Stimulated activated naive CD4-positive, alpha-beta T cell treated with Interleukin-2 at 50 U/mL for 16 hours (primary cell): ENCODE data around the gene ZFYVE21.

Experiments used
- DNase-seq: peaks from one replicate; lab custom pipeline; 2025; lab: John Stamatoyannopoulos, UW

Gene ZFYVE21

DNA sequence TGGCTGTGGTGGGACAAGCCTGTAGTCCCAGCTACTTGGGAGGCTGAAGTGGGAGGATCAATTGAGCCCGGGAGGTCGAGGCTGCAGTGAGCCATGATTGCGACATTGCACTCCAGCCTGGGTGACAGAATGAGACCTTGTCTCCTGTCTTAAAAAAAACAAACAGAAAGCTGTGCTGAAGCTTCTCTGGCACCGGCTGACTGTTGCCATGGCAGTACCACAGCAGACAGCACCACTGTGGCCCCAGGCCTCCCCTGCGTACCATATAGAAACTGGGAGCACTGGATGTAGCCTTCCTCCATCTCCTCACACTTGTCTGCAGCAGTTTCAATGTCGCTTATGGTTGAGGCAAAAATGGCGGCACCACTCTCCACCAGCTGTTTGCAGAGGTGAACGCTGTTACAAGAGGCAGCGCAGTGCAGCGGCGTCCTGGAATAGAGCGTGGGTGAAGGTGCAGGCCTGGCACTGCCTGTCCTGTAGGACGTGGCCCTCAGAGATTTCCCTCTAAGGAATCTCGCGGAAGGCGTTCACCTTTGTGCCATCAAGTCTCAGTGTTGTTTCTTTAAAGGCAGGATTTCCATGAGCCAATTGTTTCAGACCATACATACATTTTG is 21.9 kb downstream of the ZFYVE21 start:
- no peak for DNase-seq

DNA sequence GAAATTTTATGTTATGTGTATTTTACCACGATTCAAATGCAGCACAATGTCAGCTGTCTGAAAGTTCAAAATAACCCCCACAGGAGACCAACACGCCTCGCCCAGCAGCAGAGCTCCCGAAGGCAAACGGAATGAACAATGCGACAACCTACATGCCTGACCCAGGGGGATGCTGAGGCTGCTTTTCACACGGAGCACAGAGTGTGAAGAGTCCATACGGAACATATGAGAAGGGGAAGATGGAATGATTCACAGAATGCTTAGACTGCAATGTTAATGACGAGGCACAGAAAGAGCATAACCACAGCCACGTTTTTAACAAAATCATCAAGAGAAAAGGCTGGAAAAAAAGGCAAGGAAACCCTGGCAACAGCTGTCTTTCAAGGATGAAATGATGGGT is 22.6 kb downstream of the ZFYVE21 start:
- DNase-seq, result no peak

DNA sequence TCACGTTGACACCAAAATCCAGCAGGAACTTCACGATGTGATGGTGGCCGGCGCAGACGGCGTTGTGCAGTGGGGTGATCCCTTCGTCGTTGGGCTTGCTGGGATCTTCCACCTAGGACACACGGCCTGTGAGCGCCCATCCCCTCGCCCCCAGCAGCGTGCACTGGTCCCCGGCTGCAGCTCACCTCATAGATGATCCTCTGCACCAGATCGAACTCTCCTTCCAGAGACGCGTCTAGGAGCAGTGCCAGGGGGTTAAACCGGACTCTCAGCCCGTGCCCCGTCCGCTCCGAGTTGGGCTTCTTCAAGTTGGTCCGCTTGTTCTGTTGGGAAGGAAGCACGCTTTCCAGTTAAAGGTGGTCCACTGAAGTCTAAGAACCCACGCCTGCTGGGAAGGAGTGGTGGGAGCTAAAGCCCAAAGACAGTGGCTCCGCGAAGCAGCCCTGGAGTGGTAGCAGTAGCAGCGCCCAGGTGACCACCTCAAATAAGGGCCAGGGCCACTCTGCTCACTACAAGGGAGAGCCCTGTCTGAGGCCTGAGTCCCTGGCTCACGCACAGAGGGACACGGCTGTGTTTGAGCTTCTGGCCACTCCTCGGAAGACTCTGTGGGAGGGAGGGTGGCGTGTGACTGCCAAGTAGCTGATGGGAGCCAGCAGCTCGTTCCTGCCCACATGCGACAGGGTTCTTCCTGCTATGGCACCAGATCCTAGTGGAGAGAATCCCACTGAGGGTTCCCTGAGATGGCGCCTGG is 23.3 kb downstream of the ZFYVE21 start:
- DNase-seq, result no peak

DNA sequence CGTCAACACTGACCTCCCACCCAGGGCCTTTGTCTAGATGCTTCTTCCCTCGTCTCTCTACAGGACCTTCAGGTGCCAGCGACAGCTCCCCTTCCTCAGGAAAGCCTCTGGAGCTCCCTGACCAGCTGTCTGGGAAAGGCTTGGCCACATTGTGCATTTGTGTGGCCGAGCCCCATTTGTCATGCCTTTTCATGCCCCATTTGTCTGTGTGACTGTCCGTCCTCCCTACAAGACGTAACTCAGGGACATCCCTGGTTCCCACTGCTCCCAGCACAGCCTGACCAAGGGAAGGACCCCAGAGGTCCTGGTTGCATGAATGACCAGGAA is 23.8 kb downstream of the ZFYVE21 start:
- no peak for DNase-seq

DNA sequence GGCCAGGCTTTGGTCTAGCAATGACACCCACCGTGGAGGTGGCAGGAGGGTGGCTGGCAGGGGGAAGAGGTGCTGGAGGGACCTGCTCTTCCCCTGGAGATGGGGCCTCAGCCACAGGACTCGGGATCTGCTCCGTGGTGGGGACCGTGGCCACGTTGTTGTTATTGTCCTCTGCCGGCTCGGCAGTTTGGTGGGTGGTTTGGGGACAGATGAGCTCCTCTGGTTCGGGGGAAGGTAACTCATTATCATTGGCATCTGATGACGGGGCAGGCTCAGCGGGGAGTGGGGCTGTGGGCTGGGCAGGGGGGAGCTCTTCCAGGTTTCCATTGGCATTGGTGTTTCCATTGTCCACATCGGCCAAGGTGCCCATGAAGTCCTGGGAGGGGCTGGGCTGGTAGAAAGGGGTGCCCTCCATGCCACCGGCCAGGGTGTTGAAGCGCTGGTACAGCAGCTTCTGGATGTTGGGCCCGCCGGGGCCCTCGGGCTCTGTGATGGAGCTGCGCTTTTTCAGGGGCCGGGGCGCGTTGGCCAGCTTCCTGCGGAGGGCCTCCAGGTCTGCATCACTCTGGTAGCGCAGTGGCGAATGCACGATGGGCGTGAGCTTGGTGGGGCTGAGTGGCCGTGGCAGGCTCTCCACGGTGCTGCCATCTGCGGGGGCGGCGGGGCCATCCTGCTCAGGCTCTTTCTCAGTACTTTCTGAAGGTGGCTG is 24.3 kb downstream of the ZFYVE21 start:
- no peak for DNase-seq

DNA sequence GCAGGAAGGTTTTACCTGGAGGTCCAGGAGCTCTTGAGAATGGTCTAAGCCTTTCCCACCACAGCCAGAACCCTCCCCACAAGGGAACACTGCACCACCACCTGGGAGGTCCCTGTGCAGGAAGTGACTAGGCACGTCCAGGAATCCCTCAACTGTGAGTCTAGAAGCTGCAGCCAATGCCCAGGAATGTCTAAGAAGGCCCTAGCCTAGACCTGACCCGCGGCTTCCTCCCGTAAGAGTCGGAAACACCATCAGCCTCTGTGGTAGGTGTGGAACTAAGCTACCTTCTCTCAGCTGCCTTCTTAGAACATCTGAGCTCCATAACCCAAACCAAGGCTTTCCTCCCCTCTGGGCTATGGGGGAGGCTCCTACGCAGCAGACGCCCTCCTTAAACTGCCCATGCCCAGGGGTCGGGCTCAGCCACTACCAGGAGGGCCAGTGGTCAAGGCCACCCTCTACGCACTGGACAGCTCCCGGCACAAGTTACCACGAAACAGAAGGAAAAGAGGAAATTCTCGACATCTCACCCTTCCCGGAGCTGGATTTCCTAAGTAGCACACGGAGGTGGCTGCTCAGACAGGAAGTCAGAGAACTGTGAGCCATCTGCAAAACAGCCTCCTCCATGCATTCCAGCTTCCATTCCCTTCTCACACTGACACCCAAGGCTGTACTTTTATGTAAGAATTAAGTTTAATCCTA is 25.5 kb downstream of the ZFYVE21 start:
- no peak for DNase-seq

DNA sequence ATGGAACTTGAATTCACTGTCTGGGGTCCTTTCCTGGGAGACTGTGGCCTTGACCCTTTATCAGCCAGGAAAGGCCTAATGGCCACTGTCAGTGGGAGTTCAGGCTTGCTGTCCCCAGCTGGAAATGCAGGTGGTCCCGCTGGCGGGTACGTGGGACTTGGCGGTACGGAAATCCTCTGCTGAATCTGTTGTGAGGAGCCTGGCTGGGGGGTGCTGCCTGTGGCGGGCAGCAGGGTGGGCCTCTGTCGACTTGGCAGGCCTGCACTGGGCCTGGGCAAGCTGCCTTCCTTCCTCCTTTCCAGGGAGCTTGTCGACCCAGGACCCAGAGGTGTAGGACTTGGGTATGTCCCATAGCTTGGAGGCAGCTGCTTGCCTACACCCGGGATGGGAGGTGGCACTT is 26.3 kb downstream of the ZFYVE21 start:
- DNase-seq, result no peak

DNA sequence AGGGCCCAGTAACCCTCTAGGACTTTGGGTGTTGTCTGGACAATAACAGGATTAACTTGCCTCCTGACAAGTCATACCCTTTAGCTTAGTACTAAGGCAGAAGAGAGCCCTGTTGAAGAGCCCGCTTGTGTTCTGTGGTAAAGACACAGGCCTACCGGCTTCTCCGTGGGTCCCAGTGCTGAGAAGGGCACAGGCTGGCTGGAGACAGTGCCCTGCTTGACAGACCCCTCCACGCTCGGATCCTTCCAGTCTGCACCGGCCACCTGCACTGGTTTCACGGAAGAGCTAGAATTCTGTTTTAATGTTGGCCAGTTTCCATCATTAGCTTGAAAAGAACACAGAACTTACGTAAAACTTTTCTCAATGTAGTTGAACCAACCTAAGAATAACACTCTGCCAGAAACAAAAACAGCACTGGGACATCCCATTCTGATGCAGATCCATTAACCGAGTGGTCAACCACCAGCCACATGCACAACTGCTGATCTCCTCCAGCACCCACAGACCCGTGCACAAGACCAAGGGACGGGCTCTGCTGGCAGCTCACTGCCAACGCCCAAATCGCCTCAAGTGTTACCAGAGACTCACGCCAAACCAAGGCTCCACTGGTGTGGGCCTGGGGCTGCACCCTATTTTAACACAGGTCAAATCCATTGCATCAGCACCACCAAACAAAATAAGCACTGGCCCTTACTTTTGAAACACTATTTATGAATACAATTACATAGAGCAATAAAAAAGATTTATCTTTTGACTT is 27.1 kb downstream of the ZFYVE21 start:
- DNase-seq, result no peak

DNA sequence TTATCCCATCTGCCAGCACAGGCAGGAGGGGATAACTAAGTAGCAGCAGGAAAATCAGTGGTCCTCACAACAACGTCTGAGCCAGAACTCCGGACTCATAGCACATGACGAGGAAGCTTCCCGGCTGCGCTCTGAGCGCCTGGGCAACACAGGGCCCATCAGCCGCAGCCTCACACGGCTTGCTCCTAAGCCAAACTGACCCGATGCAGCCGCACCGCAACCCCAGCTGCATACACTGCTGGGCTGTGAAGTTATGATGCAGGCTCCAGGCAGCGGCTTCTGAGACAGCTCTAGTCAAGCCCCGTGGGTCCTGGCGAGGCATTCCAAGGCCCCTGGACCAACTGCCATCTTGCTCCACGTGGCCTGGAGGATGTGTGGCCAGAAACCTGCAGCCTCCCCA is 28.1 kb downstream of the ZFYVE21 start:
- no peak for DNase-seq

DNA sequence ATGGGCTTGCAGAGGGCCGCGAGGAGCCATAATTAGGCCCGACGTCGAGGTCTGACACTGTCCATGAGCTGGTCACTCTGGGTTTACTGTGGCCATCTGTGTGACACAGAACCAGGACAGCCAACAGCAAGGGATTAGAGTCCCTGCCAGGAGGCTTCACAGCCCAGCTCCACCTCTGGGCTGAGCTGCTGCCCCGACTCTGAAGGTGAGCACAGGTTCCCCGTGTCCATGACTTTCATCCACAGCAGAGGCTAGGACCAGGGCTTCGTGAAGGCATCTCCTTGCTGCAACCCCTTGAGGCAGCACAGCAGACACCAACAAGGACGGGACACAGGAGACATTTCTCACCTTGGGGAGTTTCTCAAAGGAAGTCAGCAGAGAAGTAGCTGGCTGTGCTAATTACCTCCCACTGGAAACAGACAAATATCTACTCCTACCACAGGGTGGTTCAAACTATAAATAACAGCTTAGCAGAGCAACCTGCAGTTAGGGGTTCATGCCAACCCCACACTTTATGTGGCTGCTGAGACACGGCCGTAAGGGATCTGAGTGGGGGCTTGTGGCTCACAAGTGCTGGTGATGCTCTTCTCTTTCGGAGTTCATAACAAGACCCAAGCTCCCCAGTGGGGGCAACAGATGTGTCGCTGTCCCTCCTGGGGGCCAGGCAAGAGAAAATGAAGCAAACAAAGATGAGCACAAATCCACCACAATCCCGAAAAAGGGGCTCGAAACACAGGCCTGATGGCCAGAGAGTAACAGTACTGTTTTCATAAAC is 29.2 kb downstream of the ZFYVE21 start:
- DNase-seq, result no peak

DNA sequence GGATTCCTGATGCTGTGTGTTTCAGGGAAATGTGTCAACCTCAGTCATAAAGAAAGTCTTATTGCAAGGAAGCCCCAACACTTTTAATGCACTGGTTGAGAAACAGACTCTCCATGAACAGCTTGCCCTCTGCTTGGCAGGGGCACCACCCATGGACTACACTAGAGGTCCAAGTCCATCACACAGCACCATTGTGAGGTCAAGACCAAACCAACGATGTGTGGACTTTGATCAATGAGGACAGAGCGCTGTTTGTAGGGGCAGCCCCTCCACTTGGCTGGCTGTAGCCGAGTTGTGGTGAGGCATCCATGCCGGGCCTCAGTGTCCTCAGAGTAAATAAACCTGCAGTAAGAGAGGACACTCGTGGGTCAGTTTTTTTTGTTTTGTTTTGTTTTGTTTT is 29.8 kb downstream of the ZFYVE21 start:
- no peak for DNase-seq

DNA sequence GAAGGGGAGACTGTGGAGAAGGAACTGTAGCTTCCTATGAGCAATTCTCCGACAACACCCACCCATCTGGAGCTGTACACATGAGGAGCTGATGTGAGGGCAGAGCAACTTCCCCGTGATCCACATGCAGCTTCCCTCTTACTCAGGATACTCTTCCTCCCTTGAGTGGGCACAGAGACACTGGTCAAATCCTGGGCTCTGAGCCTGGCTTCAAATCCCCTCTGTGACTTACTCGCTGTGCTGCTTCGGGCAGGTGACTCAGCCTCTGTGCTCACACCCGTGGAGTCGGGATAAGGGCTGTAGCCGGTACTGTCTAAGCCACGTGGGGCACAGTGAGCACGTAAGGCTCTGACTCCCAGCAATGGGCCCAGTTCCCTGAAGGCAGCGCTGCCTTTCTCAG is 31.1 kb downstream of the ZFYVE21 start:
- DNase-seq, result no peak

DNA sequence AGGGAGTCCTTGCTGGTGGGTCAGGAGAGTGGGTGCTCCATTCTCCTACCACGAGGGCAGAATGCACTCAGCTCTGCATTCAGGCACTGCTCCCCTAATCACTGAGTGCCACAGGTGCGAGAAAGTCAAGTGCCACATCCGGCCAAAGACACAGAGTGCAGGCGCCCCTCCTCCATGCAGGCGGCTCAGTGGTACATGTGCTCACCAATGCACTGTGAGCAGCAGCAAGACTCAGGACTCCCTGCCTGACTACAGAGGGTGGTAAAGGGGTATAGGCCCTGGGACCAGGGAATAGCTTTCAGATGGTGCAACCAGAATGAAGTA is 32.9 kb downstream of the ZFYVE21 start:
- peak; percentile 4 for DNase-seq

DNA sequence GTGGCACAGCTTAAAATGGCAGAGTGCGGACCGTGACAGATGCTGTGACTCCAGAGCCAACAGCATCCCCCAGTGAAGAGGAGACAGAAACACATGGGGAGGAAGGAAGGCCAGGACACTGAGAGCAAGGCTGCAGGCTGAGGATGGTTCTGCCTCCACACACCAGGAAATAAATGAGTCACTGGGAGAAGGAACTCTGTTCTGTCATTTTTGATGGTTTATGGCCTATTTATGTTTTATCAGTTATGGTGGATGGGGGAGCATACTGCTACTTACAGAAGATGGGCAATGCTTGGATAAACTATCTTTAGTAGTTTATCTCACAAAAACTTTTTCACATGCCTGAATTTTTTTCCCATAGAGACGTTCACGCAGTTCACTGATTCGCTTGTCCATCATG is 33.8 kb downstream of the ZFYVE21 start:
- no peak for DNase-seq

DNA sequence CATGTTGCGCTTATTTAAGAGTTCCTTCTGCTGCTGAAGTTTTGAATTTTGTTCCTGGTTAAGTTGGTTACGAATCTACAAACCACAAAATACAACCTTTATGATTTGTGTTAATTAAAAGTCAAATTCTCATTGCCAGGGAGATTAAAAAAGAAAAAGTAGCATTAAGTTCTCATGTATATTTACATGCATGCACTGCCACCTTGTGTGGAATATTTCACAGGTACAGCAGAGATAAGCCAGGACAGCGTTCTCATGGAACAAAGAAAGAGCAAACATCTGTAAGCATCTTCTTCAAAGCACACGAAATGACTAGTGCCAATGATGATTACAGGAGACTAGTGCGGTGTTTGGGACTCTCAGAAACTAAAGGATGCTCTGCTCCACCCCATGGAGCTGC is 34.2 kb downstream of the ZFYVE21 start:
- no peak for DNase-seq

DNA sequence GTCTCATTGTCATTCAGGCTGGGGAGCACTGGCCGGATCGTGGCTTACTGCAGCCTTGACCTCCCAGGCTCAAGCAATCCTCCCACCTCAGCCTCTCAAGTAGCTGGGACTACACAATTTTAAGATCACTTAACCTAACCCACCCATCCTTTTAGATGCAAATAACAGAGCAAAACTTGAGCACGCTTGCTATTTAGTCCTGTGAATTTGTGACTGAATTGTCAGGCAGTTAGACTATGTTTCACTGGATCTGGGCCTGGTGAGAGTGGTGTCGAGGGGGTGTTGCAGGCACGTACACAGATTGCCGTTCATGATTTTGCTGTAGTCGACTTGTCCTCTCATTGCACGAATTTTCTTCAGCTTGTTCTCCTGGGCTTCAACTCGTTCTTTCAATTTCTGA is 38.2 kb downstream of the ZFYVE21 start:
- DNase-seq, result no peak

DNA sequence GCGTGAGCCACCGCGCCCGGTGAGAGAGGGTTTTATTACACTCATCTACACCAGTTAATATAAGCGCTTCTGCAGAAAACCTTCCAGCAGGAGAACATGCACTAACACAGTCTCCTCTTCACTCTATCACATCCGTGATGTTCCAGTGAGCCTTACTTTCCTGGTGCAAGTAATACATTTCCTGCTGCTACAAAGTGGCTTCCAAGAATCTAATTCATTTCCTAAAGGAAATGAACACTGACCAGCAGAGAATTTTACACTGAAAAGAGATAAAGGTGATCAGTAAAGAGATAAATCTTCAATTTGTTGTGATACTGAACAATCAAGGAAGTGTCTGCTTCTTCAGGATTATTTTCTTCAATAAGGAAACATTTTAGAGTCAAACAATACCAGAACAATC is 39.5 kb downstream of the ZFYVE21 start:
- DNase-seq, result no peak

DNA sequence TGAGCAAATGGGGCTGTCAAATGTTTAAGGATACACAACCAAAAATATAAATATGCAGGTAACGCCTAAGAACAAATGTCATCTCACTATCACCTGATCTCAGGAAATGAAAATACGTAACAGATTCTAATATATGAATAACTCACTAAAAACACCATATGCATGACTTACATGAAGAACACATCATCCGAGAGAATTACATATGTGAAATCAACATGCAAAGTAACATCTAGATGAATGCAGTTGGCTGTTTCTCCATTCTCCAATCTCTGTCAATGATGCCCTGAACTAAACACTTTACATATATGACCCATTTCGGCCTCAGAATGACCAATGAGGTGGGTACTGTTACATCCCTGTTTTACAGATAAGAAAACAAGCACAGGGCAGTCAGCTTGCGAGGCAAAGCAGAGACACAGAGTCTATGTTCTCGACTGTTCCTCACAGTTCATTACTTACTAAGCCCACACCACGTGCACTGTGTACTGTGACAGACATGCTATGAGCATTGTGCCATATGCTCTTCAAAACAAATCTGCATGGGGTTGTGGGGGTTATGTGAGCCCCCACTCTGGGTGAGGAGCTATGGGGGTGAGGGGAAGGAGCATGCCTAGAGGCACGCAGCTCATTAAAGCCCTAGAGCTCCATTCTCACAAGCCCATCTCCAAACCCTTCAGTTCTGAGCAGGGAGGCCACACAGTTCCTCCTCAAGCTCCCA is 42.6 kb downstream of the ZFYVE21 start:
- DNase-seq, result no peak

DNA sequence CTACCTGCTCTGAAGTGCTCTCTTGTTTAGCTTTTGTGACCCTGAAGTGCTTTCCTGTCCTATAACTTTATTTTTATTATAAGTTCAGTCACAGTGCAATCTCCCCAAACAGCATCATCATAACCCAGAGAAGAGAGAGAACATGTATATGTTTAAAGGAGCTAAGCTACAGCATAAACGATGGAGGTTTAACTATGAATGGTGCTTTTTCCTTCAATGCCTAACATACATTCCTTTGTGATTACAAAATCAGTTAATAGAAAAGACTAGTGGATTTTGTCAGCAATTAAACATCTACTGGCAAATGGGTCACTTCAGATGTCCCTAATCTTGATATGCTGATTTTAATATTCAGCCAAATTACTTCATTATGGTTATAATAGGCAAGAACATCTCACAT is 46.4 kb downstream of the ZFYVE21 start:
- no peak for DNase-seq

DNA sequence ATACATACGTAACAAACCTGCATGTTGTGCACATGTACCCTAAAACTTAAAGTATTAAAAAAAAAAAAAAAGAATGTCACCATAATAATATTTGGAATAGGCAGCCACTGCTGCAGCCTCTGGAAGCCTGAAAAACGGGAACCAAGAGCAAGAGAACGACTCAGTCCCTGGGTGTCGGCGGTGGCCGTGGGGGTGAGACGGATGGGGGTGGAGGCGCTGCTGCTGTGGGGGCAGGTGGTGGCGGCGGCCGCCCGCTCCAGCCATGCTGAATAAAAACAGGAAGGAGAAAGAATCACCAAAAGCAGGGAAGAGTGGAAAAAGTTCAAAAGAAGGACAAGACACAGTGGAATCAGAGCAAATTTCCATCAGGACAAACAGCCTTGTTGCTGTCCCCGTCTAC is 46.9 kb downstream of the ZFYVE21 start:
- no peak for DNase-seq
